WERI-Rb-1 (cell line): Measurements from ENCODE around the gene CCL25.

Experiments
- DNase-seq: peaks from one replicate; pipeline ENCODE4 v3.0.0-alpha.2; 2020
- H3K27ac ChIP-seq: fragments of 250-450 bp; sonication (Bioruptor Pico); 2 replicates; pipeline ENCODE4 v1.5.1; 2020; ENCODE audit warnings: mild to moderate bottlenecking, moderate library complexity
- H3K27me3 ChIP-seq: fragments of 250-450 bp; sonication (Bioruptor Pico); 2 replicates; pipeline ENCODE4 v1.5.1; 2021; ENCODE audit warnings: mild to moderate bottlenecking, low read depth, moderate library complexity; ENCODE audit not compliant: insufficient read depth, severe bottlenecking
- H3K36me3 ChIP-seq: fragments of 250-450 bp; sonication (Bioruptor Pico); 2 replicates; pipeline ENCODE4 v1.5.1; 2020; ENCODE audit warnings: mild to moderate bottlenecking, moderate library complexity
- H3K4me3 ChIP-seq: 2 replicates; pipeline ENCODE4 v1.5.1; 2011; ENCODE audit warnings: low read depth, mild to moderate bottlenecking, control low read depth, low read length
- H3K9me3 ChIP-seq: fragments of 250-450 bp; sonication (Bioruptor Pico); 2 replicates; pipeline ENCODE4 v1.5.1; 2021; ENCODE audit warnings: mild to moderate bottlenecking, moderate library complexity; ENCODE audit not compliant: severe bottlenecking
- CTCF ChIP-seq: IDR thresholded peaks from 2 replicates; pipeline ENCODE4 v1.5.1; 2011; ENCODE audit warnings: low read depth, mild to moderate bottlenecking, control low read depth, inconsistent platforms, low read length

CCL25 gene

GRCh38 chr19:8107301-8107903 lies 54.8 kb downstream of the CCL25 start:
- Histone ChIP-seq H3K27ac (no peak overlapping the region), H3K27me3 (no peaks in the 10 kb centered on the region), H3K4me3 (no peak overlapping the region), H3K9me3 (no peaks in the 10 kb centered on the region), H3K36me3 (peaks cover 10% of the 10 kb centered on the region)
- no peak for DNase-seq
- TF ChIP-seq CTCF: no peak

- H3K27ac ChIP-seq: no peak overlapping the region
- TF ChIP-seq CTCF: no peak
- no peak for DNase-seq
- no peaks in the 10 kb centered on the region for H3K27me3 ChIP-seq
- H3K4me3 ChIP-seq: no peak overlapping the region
- H3K36me3 ChIP-seq: peaks cover 5% of the 10 kb centered on the region; the same call in 1 of the 2 replicates
- H3K9me3 ChIP-seq: no peaks in the 10 kb centered on the region
Observed at GRCh38 chr19:8108560-8109445, 56.2 kb downstream of the CCL25 start.

- Histone ChIP-seq H3K27ac (no peak overlapping the region), H3K36me3 (0 out of 2 replicates have a peak, but pooled peaks cover 5% of the 10 kb centered on the region), H3K27me3 (no peaks in the 10 kb centered on the region), H3K4me3 (no peak overlapping the region), H3K9me3 (no peaks in the 10 kb centered on the region)
- no peak for TF ChIP-seq CTCF
- no peak for DNase-seq
Observed at GRCh38 chr19:8109455-8109854, 56.9 kb downstream of the CCL25 start.

GRCh38 chr19:8109890-8110662 lies 57.5 kb downstream of the CCL25 start:
- no peak overlapping the region for H3K4me3 ChIP-seq
- no peaks in the 10 kb centered on the region for H3K27me3 ChIP-seq
- TF ChIP-seq CTCF: no peak
- no peaks in the 10 kb centered on the region for H3K9me3 ChIP-seq
- no peak for DNase-seq
- H3K27ac ChIP-seq: no peak overlapping the region
- H3K36me3 ChIP-seq: 0 out of 2 replicates have a peak, but pooled peaks cover 5% of the 10 kb centered on the region

GRCh38 chr19:8110931-8111330 lies 58.4 kb downstream of the CCL25 start:
- no peaks in the 10 kb centered on the region for H3K9me3 ChIP-seq
- H3K4me3 ChIP-seq: no peak overlapping the region
- DNase-seq: no peak
- 0 out of 2 replicates have a peak, but pooled peaks cover 5% of the 10 kb centered on the region for H3K36me3 ChIP-seq
- no peak overlapping the region for H3K27ac ChIP-seq
- TF ChIP-seq CTCF: no peak
- H3K27me3 ChIP-seq: no peaks in the 10 kb centered on the region
